Posterior cingulate gyrus (tissue), 11 donors: ENCODE measurements around the gene ARSG.
"Not testable (repeated sequence)": the region's sequence is repeated elsewhere in the genome, so short reads cannot be mapped to it uniquely, and the experiment has no call there.

Experiments
- DNase-seq, 10 donors: peaks; one replicate each; pipeline versions ENCODE4 v3.0.0 to v3.0.0-alpha.2; 2020 to 2021; ENCODE audit warnings: mixed read lengths in 3 of 10
- intact Hi-C: fragments of 100-400 bp; cut with DNase I; formaldehyde crosslinking; loops from one replicate; pipeline ENCODE4 v1.15.1; 2023

Gene ARSG

DNA sequence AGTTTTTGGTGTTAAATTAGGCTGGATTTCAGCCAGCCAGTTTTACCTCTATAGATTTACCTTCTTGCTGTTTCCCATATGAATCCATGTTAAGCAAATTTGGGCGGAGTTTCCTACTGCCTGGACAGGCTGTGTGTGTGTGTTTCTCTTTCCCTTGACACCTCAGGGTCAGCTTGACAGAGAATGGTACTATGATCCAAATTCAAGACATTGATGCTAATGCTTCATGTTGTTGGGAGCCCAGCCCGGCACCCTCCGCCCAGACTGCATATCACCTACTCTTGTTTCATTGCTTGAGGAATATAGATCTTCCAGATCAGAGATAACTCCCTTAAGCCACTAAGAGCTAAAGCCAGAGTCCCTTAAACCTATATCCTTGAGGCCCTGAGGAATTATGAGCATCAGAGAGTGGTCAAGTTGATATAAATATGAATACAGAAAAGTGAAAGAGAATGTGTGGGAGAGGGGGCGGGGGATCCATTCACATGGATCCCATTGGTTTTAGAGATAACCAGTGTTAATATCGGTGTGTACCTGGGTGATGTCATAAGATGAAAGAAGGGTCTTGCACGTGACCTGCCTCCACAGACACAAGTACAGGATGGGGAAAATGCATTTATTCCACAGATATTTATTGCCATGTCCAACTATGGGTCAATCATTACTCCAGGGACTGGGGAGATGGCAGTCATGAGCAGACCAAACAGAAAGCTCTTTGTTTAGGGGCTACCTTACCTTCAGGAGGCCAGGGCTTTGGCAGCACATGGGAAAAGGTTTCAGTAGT, 96.3 kb downstream of the ARSG start:
- DNase-seq: peak in 1 of 10 donors; percentile 50
- intact Hi-C loops: no loop called here

GRCh38 chr17:68389041-68389440, 97.7 kb downstream of the ARSG start:
- intact Hi-C loops: no loop called here
- DNase-seq: peak in 2 of 10 donors; percentile 27 to 40

- intact Hi-C loops: no loop called here
Observed at GRCh38 chr17:68390888-68391545, 99.7 kb downstream of the ARSG start.

GRCh38 chr17:68391561-68392268, 100.4 kb downstream of the ARSG start:
- peak in 1 of 10 donors; percentile 48 for DNase-seq

More at GRCh38 chr17:68390888-68391545, 99.7 kb downstream of the ARSG start:
- DNase-seq: peak in 1 of 10 donors; percentile 44

DNA sequence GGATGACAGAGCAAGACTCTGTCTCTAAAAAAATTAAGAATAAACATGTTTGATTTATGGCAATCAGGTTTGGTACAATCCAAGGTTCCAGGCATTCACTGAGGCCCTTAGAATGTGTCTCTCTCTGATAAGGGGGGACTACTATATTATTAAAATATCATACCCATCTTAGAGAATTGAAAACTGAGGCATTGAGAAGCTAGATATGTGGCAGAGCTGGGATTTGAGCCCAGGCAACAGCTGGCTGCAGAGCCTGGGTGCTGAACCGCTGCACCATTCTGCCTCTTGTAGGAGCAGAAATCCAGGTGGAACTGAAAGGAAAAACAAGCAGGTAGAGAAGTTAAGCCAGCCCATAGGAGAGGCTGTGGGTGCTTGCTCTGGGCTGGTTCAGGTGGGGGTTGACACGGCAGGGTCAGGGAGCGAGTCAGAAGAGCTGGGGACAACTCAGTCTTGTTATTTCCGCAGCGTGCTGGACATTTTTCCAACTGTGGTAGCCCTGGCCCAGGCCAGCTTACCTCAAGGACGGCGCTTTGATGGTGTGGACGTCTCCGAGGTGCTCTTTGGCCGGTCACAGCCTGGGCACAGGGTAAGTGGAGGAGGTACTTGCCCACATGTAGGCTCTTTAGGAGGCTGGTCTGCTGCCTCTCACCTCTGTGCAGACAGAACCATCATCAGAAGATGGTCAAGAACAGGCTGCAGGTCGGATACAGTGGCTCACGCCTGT, 103.5 kb downstream of the ARSG start:
- intact Hi-C loops: no loop called here
- DNase-seq: peak in 1 of 10 donors; percentile 53

More at GRCh38 chr17:68391561-68392268, 100.4 kb downstream of the ARSG start:
- intact Hi-C loops: no loop called here

GRCh38 chr17:68396226-68397107, 105.2 kb downstream of the ARSG start:
- intact Hi-C loops: no loop called here
- peak in 1 of 10 donors; percentile 53 for DNase-seq

- DNase-seq: peak in 1 of 10 donors; percentile 15
- intact Hi-C loops: no loop called here
Observed at GRCh38 chr17:68397108-68397536, 105.8 kb downstream of the ARSG start.

GRCh38 chr17:68398691-68399637, 107.7 kb downstream of the ARSG start:
- intact Hi-C loops: no loop called here
- DNase-seq: peak in 3 of 10 donors; percentile 24 to 90 (median 31)

DNA sequence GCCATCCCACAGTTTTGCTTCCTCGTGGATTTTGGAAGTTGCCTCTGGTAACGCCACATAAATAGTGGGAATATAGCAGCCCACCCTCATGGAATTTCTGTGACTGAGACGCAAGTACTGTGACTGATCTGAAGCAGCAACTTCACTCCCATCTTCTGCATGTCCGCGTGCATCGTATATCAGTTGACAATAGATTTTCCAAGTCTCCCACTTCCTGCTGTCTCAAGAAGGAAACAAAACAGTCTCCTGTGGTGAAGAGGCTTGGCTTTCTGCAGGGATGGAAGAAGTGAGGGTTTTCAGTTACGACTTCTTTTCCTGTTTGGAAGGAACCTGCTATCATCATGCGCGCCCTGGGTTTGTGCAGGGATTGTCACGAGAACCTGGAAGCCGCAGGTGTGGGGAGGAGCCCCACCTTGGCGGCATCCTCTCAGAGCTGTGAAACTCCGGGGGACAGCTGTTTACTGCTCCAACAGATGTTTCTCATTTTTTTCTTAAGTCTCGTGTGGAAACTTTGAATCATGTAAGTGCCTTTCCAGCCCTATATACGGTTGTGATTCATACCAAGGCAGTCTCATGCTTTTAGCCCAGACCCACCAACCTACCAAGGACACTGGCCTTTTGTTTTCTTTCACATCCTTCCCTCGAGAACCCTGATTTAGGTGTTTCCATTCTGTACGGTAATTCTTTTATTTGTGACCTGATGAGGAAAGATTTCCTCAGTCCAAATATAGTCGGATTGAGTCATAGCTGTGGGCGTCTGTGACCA, 108.5 kb downstream of the ARSG start:
- peak in 1 of 10 donors; percentile 70 for DNase-seq
- intact Hi-C loops: no loop called here

GRCh38 chr17:68400404-68400735, 109.1 kb downstream of the ARSG start:
- DNase-seq: peak in 3 of 10 donors; percentile 30 to 89 (median 30)
- intact Hi-C loops: no loop called here

DNA sequence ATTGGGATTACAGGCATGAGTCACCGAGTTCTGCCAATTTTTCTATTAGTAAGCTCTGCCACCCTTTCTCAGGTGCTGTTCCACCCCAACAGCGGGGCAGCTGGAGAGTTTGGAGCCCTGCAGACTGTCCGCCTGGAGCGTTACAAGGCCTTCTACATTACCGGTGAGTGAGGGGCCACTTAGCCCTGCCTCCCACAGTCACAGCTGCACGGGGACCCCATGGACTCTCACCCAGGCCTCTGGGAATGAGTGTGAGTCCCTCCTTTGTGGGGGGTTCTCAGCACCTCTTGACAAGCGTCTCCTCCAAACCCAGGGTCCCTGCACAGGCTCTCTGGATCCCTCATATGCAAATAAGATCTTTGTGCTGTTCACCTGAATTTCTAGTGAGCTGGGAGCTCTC, 110.0 kb downstream of the ARSG start:
- peak in 1 of 10 donors; percentile 45 for DNase-seq
- intact Hi-C loops: no loop called here

DNA sequence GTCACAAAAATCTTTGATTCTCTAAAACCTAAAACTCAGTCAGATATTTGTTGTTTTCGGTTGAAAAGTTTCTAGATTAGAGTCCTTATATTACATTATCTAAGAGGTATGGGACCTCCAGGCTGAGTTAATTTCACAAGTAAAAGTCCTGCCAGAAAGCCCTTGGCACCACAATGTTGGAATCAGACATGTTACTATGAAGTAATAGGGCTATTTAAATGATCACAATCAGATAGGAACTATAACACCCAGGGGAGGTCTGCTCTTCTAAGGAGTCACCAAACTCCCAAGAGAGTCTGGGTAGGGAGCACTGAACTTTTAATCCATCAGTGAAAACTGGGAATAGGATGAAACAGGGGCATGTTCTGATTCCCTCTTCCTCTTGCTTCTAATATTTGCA, 111.8 kb downstream of the ARSG start:
- DNase-seq: no peak
- intact Hi-C loops: no loop called here

DNA sequence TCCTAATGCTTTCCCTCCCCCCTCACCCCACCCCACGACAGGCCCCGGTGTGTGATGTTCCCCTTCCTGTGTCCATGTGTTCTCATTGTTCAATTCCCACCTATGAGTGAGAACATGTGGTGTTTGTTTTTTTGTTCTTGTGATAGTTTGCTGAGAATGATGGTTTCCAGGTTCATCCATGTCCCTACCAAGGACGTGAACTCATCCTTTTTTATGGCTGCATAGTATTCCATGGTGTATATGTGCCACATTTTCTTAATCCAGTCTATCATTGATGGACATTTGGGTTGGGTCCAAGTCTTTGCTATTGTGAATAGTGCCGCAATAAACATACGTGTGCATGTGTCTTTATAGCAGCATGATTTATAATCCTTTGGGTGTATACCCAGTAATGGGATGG, 112.5 kb downstream of the ARSG start:
- intact Hi-C loops, DNase-seq: not testable (repeated sequence)

- DNase-seq, intact Hi-C loops: not testable (repeated sequence)
Observed at GRCh38 chr17:68407656-68408055, 116.4 kb downstream of the ARSG start.

DNA sequence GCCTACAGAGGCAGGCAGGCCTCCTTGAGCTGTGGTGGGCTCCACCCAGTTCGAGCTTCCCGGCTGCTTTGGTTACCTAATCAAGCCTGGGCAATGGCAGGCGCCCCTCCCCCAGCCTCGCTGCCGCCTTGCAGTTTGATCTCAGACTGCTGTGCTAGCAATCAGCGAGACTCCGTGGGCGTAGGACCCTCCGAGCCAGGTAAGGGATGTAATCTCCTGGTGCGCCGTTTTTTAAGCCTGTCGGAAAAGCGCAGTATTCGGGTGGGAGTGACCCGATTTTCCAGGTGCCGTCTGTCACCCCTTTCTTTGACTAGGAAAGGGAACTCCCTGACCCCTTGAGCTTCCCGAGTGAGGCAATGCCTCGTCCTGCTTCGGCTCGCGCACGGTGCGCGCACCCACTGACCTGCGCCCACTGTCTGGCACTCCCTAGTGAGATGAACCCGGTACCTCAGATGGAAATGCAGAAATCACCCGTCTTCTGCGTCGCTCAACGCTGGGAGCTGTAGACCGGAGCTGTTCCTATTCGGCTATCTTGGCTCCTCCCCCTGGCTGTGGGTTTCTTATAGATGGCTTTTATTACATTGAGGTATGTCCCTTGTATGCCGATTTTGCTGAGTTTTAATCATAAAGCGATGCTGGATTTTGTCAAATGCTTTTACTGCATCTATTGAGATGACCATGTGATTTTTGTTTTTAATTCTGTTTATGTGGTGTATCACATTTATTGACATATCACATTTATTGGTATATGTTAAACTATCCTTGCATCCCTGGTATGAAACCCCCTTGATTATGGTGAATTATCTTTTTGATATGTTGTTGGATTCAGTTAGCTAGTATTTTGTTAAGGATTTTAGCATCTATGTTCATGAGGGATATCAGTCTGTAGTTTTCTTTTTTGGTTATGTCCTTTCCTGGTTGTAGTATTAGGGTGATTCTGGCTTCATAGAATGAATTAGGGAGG, 122.6 kb downstream of the ARSG start:
- intact Hi-C loops: not testable (repeated sequence)
- peak in 1 of 10 donors; percentile 43 for DNase-seq

DNA sequence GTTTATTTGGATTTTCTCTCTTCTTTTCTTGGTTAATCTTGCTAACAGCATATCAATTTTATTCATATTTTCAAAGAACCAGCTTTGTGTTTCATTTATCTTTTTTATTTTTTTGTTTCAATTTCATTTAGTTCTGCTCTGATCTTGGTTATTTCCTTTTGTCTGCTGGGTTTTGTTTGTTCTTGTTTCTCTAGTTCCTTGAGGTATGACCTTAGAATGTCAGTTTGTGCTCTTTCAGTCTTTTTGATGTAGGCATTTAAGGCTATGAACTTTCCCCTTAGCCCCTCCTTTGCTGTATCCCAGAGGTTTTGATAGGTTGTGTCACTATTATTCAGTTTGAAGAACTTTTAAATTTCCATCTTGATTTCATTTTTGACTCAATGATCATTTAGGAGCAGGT, 123.6 kb downstream of the ARSG start:
- DNase-seq, intact Hi-C loops: not testable (repeated sequence)
